ENCODE measurements around the gene BTNL2. TPM values are rescaled to one million over a fixed set of nuclear protein-coding genes. Genes with fewer than 3 reads are reported as not detected.

BTNL2 gene
- total and polyA plus RNA-seq, 9 of the 15 experiments (the other 6 are each of a cell fraction or from before 2014, with no cell fraction given) = not detected

GRCh38 chr6:32415521-32416019 is 8.6 kb upstream of the BTNL2 start (continued):
- no peak for TF ChIP-seq ZBTB5 (IDR thresholded peaks at IDR 0.05)
- TF ChIP-seq ZNF407 (IDR thresholded peaks at IDR 0.05; ENCODE audit: low read depth) = no peak
- TF ChIP-seq ZNF766 (CRISPR knock-in tag; conservative IDR thresholded peaks at IDR 0.05) = no peak
- TF ChIP-seq TAF9B (IDR thresholded peaks at IDR 0.05; ENCODE audit: partially characterized antibody) = no peak
- peak; percentile 94 for TF ChIP-seq DEAF1 (CRISPR knock-in tag; IDR thresholded peaks at IDR 0.05)
- TF ChIP-seq KLF16 (IDR thresholded peaks at IDR 0.05) = peak; percentile 73; the same call in 1 of the 2 replicates
- TF ChIP-seq TCF3 (CRISPR knock-in tag; IDR thresholded peaks at IDR 0.05) = no peak
- no peak for TF ChIP-seq STAT5A (IDR thresholded peaks at IDR 0.05; ENCODE audit: borderline replicate concordance, low read length)
- no peak for TF ChIP-seq ARID1B (IDR thresholded peaks at IDR 0.05)
- no peak for TF ChIP-seq SIRT6 (IDR thresholded peaks at IDR 0.05; ENCODE audit: low read depth, low read length)
- TF ChIP-seq ZBTB34 (CRISPR knock-in tag; IDR thresholded peaks at IDR 0.05) = no peak
- no peak for TF ChIP-seq RBM25 (IDR thresholded peaks at IDR 0.05; ENCODE audit: low read depth, low read length, severe bottlenecking)
- TF ChIP-seq TBP (optimal IDR thresholded peaks at IDR 0.05; ENCODE audit: low read depth, low read length) = no peak
- TF ChIP-seq ZNF311 (CRISPR knock-in tag; IDR thresholded peaks at IDR 0.05) = no peak
- peak; percentile 70 for TF ChIP-seq BMI1 (IDR thresholded peaks at IDR 0.05; ENCODE audit: low read length)
- no peak for TF ChIP-seq POLR3G (IDR thresholded peaks at IDR 0.05; ENCODE audit: extremely low read depth, insufficient read length, insufficient replicate concordance)
